Measurements from ENCODE around the gene HCFC1R1.

- no peak for TF ChIP-seq SUZ12 (IDR thresholded peaks at IDR 0.05; ENCODE audit: low read length)
- TF ChIP-seq CTCF (IDR thresholded peaks at IDR 0.05; ENCODE audit: control extremely low read depth in 1 of 3, insufficient read depth in 1 of 3, low read depth in 1 of 3, low read length in 3 of 3), result no peak
Measured at GRCh38 chr16:2979669-2980226, 44.0 kb downstream of the HCFC1R1 start.

Data from H1 (cell line).